WTC11 (cell line): ENCODE results near the gene CEP350. TPM values are rescaled to one million over a fixed set of nuclear protein-coding genes. Genes with fewer than 3 reads are reported as not detected.
A peak's percentile ranks its signal among the peaks of the same experiment; 100 is the strongest.

Source experiments
- ATAC-seq: fragments of 200-7000 bp; cut with Tn5 transposase; 2 replicates; pipeline ENCODE4 v1.10.0; 2021; ENCODE audit warnings: mild to moderate bottlenecking, moderate library complexity
- CTCF ChIA-PET: fragments of 300-600 bp; sonication (Branson Sonifier 250); formaldehyde crosslinking; loops from one replicate; lab custom pipeline; 2021; ENCODE audit warnings: antibody characterized with exemption; lab: Charles Lee
- POLR2A ChIA-PET: fragments of 350-600 bp; sonication (Branson Sonifier 250); formaldehyde crosslinking; loops from one replicate; lab custom pipeline; 2021; ENCODE audit warnings: antibody characterized with exemption; lab: Charles Lee
- DNase-seq: peaks from one replicate; pipeline ENCODE4 v3.0.0; 2021; ENCODE audit warnings: low spot score
- H3K27ac Mint-ChIP-seq: 2 replicates; pipeline ENCODE4 v1.8.0; 2021; ENCODE audit warnings: mixed read lengths
- H3K27me3 Mint-ChIP-seq: 2 replicates; pipeline ENCODE4 v1.8.0; 2021; ENCODE audit warnings: low read depth, mild to moderate bottlenecking, moderate library complexity, mixed read lengths
- H3K36me3 Mint-ChIP-seq: 2 replicates; pipeline ENCODE4 v1.8.0; 2021; ENCODE audit warnings: mixed read lengths
- H3K4me1 Mint-ChIP-seq: 2 replicates; pipeline ENCODE4 v1.8.0; 2022; ENCODE audit warnings: mixed read lengths
- H3K4me3 Mint-ChIP-seq: 2 replicates; pipeline ENCODE4 v1.8.0; 2021; ENCODE audit warnings: mild to moderate bottlenecking, moderate library complexity, mixed read lengths
- H3K9me3 Mint-ChIP-seq: 2 replicates; pipeline ENCODE4 v1.8.0; 2021; ENCODE audit warnings: mixed read lengths
- CREM ChIP-seq: sonication (generic); formaldehyde crosslinking; IDR thresholded peaks from 2 replicates; pipeline ENCODE4 v1.8.1; 2022; ENCODE audit warnings: mild to moderate bottlenecking, missing genetic modification reagents, moderate library complexity
- ESRRA ChIP-seq: sonication (generic); formaldehyde crosslinking; IDR thresholded peaks from 2 replicates; pipeline ENCODE4 v1.8.1; 2022; ENCODE audit warnings: mild to moderate bottlenecking, missing genetic modification reagents, borderline replicate concordance
- FOXJ3 ChIP-seq: sonication (generic); formaldehyde crosslinking; IDR thresholded peaks from 2 replicates; pipeline ENCODE4 v1.9.0; 2021; ENCODE audit warnings: missing genetic modification reagents, mild to moderate bottlenecking, borderline replicate concordance
- FOXK1 ChIP-seq: sonication (generic); formaldehyde crosslinking; IDR thresholded peaks from 2 replicates; pipeline ENCODE4 v1.8.0; 2022; ENCODE audit warnings: mild to moderate bottlenecking, moderate library complexity, missing genetic modification reagents
- GABPB1 ChIP-seq: sonication (generic); formaldehyde crosslinking; IDR thresholded peaks from 2 replicates; pipeline ENCODE4 v1.8.1; 2023; ENCODE audit warnings: mild to moderate bottlenecking, missing genetic modification reagents
- GTF2I ChIP-seq: fragments of 250-450 bp; sonication (Bioruptor Pico); conservative IDR thresholded peaks from 2 replicates; pipeline ENCODE4 v1.4.0; 2021; ENCODE audit warnings: mild to moderate bottlenecking
- HMGA2 ChIP-seq: fragments of 250-450 bp; sonication (Bioruptor Pico); IDR thresholded peaks from 2 replicates; pipeline ENCODE4 v1.4.0; 2021; ENCODE audit warnings: mild to moderate bottlenecking, moderate library complexity
- KAT7 ChIP-seq: sonication (generic); formaldehyde crosslinking; IDR thresholded peaks from 2 replicates; pipeline ENCODE4 v1.8.1; 2023; ENCODE audit warnings: missing genetic modification reagents, mild to moderate bottlenecking, borderline replicate concordance
- MLX ChIP-seq: sonication (generic); formaldehyde crosslinking; IDR thresholded peaks from 2 replicates; pipeline ENCODE4 v1.8.1; 2023; ENCODE audit warnings: mild to moderate bottlenecking, missing genetic modification reagents, moderate library complexity
- NFYB ChIP-seq: sonication (generic); formaldehyde crosslinking; conservative IDR thresholded peaks from 2 replicates; pipeline ENCODE4 v1.8.0; 2022; ENCODE audit warnings: low read depth, missing genetic modification reagents
- NR3C1 ChIP-seq: sonication (generic); formaldehyde crosslinking; conservative IDR thresholded peaks from 2 replicates; pipeline ENCODE4 v1.8.1; 2023; ENCODE audit warnings: low read depth, mild to moderate bottlenecking, missing genetic modification reagents
- RELA ChIP-seq: sonication (generic); formaldehyde crosslinking; IDR thresholded peaks from 2 replicates; pipeline ENCODE4 v1.8.1; 2022; ENCODE audit warnings: missing genetic modification reagents, mild to moderate bottlenecking, borderline replicate concordance
- SMAD3 ChIP-seq: sonication (generic); formaldehyde crosslinking; IDR thresholded peaks from 2 replicates; pipeline ENCODE4 v1.8.0; 2022; ENCODE audit warnings: missing genetic modification reagents, mild to moderate bottlenecking, borderline replicate concordance
- SOX15 ChIP-seq: fragments of 250-450 bp; sonication (Bioruptor Pico); IDR thresholded peaks from 2 replicates; pipeline ENCODE4 v1.9.0; 2021; ENCODE audit warnings: mild to moderate bottlenecking
- USF1 ChIP-seq: sonication (generic); formaldehyde crosslinking; IDR thresholded peaks from 2 replicates; pipeline ENCODE4 v1.8.0; 2022; ENCODE audit warnings: mild to moderate bottlenecking, missing genetic modification reagents
- ZNF121 ChIP-seq: sonication (generic); formaldehyde crosslinking; IDR thresholded peaks from 2 replicates; pipeline ENCODE4 v1.8.0; 2023; ENCODE audit warnings: missing genetic modification reagents
- ZNF232 ChIP-seq: sonication (generic); formaldehyde crosslinking; IDR thresholded peaks from 2 replicates; pipeline ENCODE4 v1.8.0; 2022; ENCODE audit warnings: mild to moderate bottlenecking, missing genetic modification reagents
- ZNF416 ChIP-seq: fragments of 250-450 bp; sonication (Bioruptor Pico); IDR thresholded peaks from 2 replicates; pipeline ENCODE4 v1.9.0; 2021; ENCODE audit warnings: mild to moderate bottlenecking, inconsistent platforms
- ZNF423 ChIP-seq: fragments of 250-450 bp; sonication (Bioruptor Pico); IDR thresholded peaks from 2 replicates; pipeline ENCODE4 v2.1.2; 2022; ENCODE audit warnings: mild to moderate bottlenecking, moderate library complexity
- total RNA-seq: library from RNA; stranded (reverse); gene quantifications from 3 replicates; pipeline ENCODE4 v1.2.3, GENCODE V29; 2021
- TF ChIP-seq, protein P1 (sequence below): sonication (generic); formaldehyde crosslinking; IDR thresholded peaks from 2 replicates; pipeline ENCODE4 v1.8.1; 2023; ENCODE audit warnings: mild to moderate bottlenecking, moderate library complexity, missing genetic modification reagents
- TF ChIP-seq, protein P2 (sequence below): fragments of 250-450 bp; sonication (Bioruptor Pico); IDR thresholded peaks from 2 replicates; pipeline ENCODE4 v1.9.0; 2021; ENCODE audit warnings: moderate library complexity, mild to moderate bottlenecking, inconsistent platforms, borderline replicate concordance
- TF ChIP-seq, protein P3 (sequence below): sonication (generic); formaldehyde crosslinking; IDR thresholded peaks from 2 replicates; pipeline ENCODE4 v1.8.0; 2022; ENCODE audit warnings: mild to moderate bottlenecking, missing genetic modification reagents
- TF ChIP-seq, protein P4 (sequence below): sonication (generic); formaldehyde crosslinking; IDR thresholded peaks from 2 replicates; pipeline ENCODE4 v1.8.1; 2022; ENCODE audit warnings: low read depth, missing genetic modification reagents, borderline replicate concordance
- TF ChIP-seq, protein P5 (sequence below): sonication (generic); formaldehyde crosslinking; IDR thresholded peaks from 2 replicates; pipeline ENCODE4 v1.8.1; 2022; ENCODE audit warnings: mild to moderate bottlenecking, missing genetic modification reagents, moderate library complexity, borderline replicate concordance

Gene CEP350
- total RNA-seq, 1 experiment from 2014 or later = 34.2 TPM

DNA sequence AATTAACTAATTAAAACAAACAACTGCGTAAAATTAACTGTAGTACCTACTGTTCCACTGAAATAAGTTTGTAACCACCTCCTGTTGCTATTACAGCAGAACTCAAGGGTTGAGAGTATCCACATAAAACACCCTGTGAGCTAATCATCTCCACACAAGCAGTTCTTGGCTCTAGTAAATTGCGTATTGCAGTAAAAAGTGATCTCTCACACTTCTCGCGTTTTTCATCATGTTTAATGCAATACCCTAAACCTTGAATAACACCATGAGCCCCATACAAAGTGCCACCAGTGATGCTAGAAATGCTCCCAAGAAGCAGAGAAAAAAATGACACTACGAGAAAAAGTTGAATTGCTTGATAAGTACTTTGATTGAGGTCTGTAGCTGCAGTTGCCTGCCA is 29.3 kb upstream of the CEP350 start:
- ChIA-PET POLR2A (no interaction called here), CTCF (no interaction called here)
- DNase-seq (no peak), ATAC-seq (no peak)
- no peaks in the 10 kb centered on the region for H3K36me3 Mint-ChIP-seq
- H3K4me3 Mint-ChIP-seq = no peak overlapping the region
- peaks cover 25% of the 10 kb centered on the region for H3K4me1 Mint-ChIP-seq
- no peak overlapping the region for H3K27ac Mint-ChIP-seq
- no peaks in the 10 kb centered on the region for H3K9me3 Mint-ChIP-seq
- TF ChIP-seq USF1 (CRISPR knock-in tag) (no peak), ZNF232 (CRISPR knock-in tag) (no peak), RELA (no peak), GTF2I (CRISPR knock-in tag) (no peak), MLX (CRISPR knock-in tag) (no peak), NR3C1 (no peak)
- TF ChIP-seq, protein P1, sequence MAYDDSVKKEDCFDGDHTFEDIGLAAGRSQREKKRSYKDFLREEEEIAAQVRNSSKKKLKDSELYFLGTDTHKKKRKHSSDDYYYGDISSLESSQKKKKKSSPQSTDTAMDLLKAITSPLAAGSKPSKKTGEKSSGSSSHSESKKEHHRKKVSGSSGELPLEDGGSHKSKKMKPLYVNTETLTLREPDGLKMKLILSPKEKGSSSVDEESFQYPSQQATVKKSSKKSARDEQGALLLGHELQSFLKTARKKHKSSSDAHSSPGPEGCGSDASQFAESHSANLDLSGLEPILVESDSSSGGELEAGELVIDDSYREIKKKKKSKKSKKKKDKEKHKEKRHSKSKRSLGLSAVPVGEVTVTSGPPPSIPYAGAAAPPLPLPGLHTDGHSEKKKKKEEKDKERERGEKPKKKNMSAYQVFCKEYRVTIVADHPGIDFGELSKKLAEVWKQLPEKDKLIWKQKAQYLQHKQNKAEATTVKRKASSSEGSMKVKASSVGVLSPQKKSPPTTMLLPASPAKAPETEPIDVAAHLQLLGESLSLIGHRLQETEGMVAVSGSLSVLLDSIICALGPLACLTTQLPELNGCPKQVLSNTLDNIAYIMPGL (CRISPR knock-in tag) = no peak
- H3K27me3 Mint-ChIP-seq = no peaks in the 10 kb centered on the region

DNA sequence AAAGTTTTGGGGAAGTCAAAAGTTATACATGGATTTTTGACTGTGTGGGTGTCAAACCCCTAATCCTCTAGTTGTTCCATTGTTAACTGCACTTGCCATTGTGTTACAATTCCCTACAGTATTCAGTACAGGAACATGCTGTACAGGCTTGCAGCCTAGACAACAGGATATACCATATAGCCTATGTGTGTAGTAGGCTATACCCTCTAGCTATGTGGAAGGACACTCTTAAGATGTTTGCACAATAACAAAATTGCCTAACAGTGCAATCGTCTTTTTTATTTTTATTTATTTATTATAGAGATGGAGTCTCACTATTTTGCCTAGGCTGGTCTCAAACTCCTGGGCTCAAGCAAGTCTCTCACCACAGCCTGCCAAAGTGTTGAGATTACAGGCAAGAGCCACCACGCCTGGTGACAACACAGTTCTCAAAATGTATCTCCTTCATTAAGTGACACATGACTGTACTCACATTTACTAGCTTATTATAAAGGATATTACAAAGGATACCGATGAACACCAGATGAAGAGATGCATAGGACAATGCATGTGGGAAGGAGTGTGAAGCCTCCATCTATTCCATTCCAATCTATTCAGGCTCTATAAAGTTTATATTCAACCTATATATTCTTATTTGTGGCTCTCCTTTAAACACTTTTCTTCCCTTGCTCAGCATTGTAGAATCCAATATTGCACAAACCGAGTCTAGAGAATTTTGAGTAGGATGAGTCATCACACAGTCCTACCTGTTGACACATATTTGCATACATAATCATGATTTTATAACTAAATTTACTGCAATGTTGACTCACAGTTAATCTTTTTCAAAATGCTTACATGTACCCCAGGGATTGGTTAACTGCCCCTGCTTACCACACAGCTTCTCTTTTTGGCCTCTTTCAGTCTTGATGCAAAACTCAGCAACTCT is 28.4 kb upstream of the CEP350 start:
- Mint-ChIP-seq H3K9me3 (no peaks in the 10 kb centered on the region), H3K27me3 (no peaks in the 10 kb centered on the region), H3K27ac (0 out of 2 replicates have a peak overlapping the region, but pooled peaks have one; percentile 19), H3K36me3 (no peaks in the 10 kb centered on the region), H3K4me1 (peaks cover 21% of the 10 kb centered on the region), H3K4me3 (no peak overlapping the region)
- ChIA-PET POLR2A (interaction anchor here (0.6 kb wide), 1 partner anchor 43 kb away, joined by 3 read pairs; no protein-coding TSS in a partner anchor), CTCF (interaction anchor here (1.0 kb wide), 1 partner anchor 220 kb away, joined by 3 read pairs; no protein-coding TSS in a partner anchor)
- no peak for DNase-seq
- no peak for ATAC-seq
- TF ChIP-seq ZNF121 (CRISPR knock-in tag) (no peak), GABPB1 (CRISPR knock-in tag) (no peak), RELA (no peak), CREM (CRISPR knock-in tag) (no peak), KAT7 (CRISPR knock-in tag) (no peak), FOXK1 (no peak), FOXJ3 (CRISPR knock-in tag) (no peak), SOX15 (no peak), NFYB (no peak), SMAD3 (CRISPR knock-in tag) (no peak), ZNF416 (no peak), HMGA2 (no peak), ESRRA (CRISPR knock-in tag) (no peak), ZNF423 (CRISPR knock-in tag) (no peak)
- TF ChIP-seq, protein P2, sequence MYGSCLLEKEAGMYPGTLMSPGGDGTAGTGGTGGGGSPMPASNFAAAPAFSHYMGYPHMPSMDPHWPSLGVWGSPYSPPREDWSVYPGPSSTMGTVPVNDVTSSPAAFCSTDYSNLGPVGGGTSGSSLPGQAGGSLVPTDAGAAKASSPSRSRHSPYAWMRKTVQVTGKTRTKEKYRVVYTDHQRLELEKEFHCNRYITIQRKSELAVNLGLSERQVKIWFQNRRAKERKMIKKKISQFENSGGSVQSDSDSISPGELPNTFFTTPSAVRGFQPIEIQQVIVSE (CRISPR knock-in tag) = no peak
- TF ChIP-seq, protein P3, sequence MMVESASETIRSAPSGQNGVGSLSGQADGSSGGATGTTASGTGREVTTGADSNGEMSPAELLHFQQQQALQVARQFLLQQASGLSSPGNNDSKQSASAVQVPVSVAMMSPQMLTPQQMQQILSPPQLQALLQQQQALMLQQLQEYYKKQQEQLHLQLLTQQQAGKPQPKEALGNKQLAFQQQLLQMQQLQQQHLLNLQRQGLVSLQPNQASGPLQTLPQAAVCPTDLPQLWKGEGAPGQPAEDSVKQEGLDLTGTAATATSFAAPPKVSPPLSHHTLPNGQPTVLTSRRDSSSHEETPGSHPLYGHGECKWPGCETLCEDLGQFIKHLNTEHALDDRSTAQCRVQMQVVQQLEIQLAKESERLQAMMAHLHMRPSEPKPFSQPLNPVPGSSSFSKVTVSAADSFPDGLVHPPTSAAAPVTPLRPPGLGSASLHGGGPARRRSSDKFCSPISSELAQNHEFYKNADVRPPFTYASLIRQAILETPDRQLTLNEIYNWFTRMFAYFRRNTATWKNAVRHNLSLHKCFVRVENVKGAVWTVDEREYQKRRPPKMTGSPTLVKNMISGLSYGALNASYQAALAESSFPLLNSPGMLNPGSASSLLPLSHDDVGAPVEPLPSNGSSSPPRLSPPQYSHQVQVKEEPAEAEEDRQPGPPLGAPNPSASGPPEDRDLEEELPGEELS (CRISPR knock-in tag) = no peak
- TF ChIP-seq, protein P4, sequence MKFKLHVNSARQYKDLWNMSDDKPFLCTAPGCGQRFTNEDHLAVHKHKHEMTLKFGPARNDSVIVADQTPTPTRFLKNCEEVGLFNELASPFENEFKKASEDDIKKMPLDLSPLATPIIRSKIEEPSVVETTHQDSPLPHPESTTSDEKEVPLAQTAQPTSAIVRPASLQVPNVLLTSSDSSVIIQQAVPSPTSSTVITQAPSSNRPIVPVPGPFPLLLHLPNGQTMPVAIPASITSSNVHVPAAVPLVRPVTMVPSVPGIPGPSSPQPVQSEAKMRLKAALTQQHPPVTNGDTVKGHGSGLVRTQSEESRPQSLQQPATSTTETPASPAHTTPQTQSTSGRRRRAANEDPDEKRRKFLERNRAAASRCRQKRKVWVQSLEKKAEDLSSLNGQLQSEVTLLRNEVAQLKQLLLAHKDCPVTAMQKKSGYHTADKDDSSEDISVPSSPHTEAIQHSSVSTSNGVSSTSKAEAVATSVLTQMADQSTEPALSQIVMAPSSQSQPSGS (CRISPR knock-in tag) = no peak
- TF ChIP-seq, protein P5, sequence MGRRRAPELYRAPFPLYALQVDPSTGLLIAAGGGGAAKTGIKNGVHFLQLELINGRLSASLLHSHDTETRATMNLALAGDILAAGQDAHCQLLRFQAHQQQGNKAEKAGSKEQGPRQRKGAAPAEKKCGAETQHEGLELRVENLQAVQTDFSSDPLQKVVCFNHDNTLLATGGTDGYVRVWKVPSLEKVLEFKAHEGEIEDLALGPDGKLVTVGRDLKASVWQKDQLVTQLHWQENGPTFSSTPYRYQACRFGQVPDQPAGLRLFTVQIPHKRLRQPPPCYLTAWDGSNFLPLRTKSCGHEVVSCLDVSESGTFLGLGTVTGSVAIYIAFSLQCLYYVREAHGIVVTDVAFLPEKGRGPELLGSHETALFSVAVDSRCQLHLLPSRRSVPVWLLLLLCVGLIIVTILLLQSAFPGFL = no peak
